LHCN-M2 (cell line): ENCODE measurements around the gene AAK1. TPM values are rescaled to one million over a fixed set of nuclear protein-coding genes. Genes with fewer than 3 reads are reported as not detected.
"Not testable (repeated sequence)": the region's sequence is repeated elsewhere in the genome, so short reads cannot be mapped to it uniquely, and the experiment has no call there.

Source experiments
- DNase-seq: peaks from one replicate; pipeline ENCODE4 v3.0.0-alpha.2; 2012; ENCODE audit warnings: low read depth
- total RNA-seq: library from RNA; depleted of rRNA; stranded (reverse); fragments of >200 nt; gene quantifications from 2 replicates; pipeline ENCODE4 v1.2.3, GENCODE V29; 2014

The AAK1 gene
- total RNA-seq, 1 experiment from 2014 or later, result 44.1 TPM

GRCh38 chr2:69659941-69660483, 16.5 kb upstream of the AAK1 start:
- DNase-seq, result no peak

DNA sequence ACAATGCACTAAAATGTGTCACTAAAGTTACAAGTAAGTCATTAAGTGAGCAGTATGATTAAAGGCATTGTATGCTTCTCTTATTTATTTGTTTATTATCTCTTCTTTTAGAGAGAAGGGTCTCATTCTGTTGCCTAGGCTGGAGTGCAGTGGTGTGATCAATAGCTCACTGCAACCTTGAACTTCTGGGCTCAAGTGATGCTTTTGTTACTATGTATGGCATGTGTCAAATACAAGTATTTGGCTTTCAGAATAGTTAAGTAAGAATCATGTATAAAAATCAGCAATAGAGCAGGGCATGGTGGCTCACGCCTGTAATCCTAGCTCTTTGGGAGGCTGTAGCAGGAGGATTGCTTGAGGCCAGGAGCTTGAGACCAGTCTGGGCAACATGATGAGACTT, 15.8 kb upstream of the AAK1 start:
- DNase-seq, result no peak

DNA sequence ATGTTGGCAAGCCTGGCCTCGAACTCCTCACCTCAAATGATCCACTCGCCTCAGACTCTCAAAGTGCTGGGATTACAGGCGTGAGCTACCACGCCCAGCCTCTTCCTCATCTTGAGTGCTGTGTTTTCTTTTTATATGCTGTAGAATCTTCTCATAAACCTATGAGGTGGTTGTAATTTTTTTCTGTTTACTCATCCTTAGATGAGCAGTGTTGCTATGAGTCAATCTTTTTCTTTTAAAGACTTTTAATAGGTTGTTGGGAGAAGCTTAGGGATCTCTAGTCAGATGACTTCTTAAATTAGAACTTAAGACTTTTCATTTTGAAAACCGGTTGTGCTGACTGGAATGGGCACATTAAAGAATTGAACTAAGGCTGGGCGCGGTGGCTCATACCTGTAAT, 8.7 kb upstream of the AAK1 start:
- peak; percentile 87 for DNase-seq

- not testable (repeated sequence) for DNase-seq
These were observed 3.7 kb upstream of the AAK1 start for GRCh38 chr2:69647196-69647595.

DNA sequence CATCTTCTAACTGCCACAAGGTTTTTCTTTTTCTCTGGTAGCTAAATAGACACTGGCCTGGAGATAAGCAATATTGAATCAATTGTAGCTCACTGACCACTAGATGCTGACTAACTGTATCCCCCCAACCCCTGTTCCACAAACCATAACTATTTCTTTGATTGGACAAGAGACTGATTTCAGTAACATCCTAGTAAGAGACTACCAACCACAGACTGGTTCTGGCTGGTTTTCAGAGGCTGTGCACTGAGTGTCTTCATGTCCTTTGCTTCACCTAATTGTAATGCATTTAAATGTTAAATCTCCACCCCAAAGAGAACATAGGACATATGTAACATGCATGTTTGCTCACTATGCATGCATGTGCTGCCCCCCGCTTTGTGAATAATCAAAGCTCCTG, 3.2 kb upstream of the AAK1 start:
- DNase-seq, result no peak

- no peak for DNase-seq
These were observed 2.4 kb upstream of the AAK1 start for GRCh38 chr2:69645921-69646320.

- no peak for DNase-seq
These were observed 1.5 kb upstream of the AAK1 start for GRCh38 chr2:69645031-69645431.

GRCh38 chr2:69644506-69644979, 1.0 kb upstream of the AAK1 start:
- DNase-seq, result no peak

DNA sequence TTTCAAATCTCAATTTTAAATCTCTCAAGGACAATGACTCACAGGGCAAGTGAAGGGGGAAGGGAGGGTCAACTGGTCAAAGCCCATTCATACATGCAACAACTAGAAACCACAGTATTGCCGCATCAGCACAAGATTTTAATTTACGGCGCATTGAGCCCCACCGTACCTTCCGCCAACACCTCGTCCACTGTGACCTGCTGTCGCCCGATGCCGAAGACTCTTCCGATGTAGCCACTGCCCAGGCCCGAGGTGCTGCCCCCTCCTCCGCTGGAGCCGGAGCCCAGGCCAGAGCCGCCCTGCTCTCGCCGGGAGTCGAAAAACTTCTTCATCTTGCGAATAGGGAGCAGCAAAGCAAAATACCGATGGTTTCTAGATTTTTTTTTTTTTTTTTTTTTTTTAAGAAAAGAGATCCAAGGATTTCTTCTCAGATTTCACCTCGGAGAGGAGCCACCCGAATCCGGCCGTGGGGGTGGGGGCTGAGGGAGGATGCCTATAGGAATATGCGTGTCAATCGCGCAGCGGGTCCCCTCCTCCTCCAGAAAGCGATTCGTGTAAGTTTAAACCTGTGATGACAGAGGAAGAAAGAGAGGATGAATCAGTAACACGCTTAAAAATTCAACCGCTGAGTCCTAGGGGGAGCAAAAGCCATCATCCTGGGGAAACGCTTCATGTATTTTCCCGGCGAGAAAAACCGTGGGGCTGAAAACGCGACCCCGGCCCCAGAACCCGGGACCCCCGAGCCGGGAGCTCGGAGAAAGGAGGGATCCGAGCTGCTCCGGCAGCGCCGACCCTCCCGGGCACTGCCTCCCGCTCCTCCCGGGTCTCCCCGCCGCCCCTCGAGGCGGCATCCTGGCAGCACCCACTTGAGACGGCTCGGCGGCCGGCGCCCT, 584 bp downstream of the AAK1 start:
- DNase-seq, result peak; percentile 75

- no peak for DNase-seq
These were observed 1.4 kb downstream of the AAK1 start for GRCh38 chr2:69641887-69642708.

DNA sequence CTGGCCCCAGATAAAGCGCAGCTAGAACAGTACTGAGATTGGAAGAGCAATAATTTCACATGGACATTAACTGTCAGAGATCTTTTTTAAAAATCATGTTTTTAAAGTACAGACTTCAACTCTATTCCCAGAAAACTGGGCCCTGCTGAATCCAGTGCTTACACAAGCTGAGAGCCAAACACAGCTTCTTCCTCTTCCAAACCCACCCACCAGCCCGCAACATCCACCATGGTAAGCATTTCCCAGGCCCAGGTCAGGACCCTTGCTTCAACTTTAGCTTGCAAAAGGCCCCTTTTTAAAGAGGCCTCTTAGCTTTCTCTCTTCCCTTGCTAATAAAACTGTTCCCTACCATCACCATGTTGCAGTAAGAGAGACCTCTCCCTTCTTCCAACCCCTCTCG, 2.1 kb downstream of the AAK1 start:
- no peak for DNase-seq

DNA sequence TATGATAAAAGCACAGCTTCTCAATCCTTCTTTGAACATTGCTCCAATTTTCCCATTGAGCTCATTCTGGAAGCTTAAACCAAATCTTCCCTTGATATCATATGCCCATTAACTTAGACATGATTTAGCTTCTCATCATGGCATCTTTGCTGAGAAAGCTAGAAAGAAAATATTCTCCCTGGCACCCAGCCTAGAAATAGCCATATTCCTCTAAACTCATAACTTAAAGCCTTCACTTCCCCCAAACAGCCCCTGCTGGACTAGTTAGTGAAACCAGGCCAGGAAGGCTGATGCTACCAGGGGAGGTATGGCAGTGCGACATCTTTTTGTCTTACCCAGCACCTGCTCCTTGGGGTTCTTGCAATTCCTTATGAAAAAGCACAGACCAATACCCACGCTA, 4.3 kb downstream of the AAK1 start:
- DNase-seq, result no peak

GRCh38 chr2:69638630-69639029, 4.9 kb downstream of the AAK1 start:
- DNase-seq, result no peak

DNA sequence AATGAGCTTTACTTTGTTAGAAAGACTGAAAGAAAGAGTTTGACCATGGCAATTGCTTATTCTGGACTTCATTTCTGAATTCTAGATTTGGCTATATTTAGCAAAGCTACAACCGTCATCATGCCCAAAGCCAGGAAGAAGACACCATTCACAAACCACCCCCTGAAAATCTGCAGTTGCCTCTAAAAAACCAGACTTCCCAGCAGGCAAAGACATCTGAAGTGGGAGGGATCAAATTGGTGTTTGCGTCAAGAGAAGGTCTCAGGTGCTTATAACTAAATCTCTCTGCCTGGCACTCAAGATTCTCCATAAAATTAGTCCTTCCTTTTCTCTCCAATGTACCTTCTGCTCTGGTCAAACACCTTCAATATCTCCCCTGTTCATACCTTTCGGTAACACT, 5.6 kb downstream of the AAK1 start:
- DNase-seq, result no peak

GRCh38 chr2:69636395-69636794, 7.1 kb downstream of the AAK1 start:
- no peak for DNase-seq

GRCh38 chr2:69635432-69635831, 8.1 kb downstream of the AAK1 start:
- DNase-seq, result no peak

- no peak for DNase-seq
These were observed 9.2 kb downstream of the AAK1 start for GRCh38 chr2:69634196-69634821.

- DNase-seq, result no peak
These were observed 12.1 kb downstream of the AAK1 start for GRCh38 chr2:69631402-69631801.

DNA sequence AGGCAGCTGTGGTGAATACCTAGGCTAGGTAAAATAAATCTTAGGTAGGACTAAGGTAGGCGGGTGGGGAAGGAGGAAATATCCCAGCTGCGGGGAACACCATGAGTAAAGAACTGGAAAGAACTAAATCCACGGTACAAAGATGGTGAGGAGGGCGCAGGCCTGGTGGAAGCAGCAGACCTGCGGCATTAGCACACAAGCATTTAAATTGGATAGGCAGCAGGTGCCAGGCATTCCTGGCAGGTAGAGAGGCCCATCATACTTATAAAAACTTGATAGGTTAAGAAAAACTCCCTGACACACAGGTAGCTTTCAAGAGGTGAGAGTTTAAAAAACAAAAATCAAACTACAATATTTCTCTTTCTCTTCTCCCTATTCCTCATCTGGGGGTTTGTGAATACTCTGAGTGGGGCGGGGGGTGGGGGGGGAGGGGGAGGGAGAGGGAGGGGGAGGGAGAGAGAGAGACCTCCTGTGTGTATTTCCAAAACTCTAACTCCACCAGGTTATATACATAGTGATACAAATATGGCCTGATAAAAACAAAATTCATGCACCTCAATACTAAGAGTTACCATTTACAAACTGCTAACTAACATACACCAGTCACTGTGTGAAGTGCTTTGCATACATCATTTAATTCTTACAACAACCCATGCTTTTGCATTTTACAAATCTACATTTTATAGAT, 13.5 kb downstream of the AAK1 start:
- DNase-seq, result no peak

DNA sequence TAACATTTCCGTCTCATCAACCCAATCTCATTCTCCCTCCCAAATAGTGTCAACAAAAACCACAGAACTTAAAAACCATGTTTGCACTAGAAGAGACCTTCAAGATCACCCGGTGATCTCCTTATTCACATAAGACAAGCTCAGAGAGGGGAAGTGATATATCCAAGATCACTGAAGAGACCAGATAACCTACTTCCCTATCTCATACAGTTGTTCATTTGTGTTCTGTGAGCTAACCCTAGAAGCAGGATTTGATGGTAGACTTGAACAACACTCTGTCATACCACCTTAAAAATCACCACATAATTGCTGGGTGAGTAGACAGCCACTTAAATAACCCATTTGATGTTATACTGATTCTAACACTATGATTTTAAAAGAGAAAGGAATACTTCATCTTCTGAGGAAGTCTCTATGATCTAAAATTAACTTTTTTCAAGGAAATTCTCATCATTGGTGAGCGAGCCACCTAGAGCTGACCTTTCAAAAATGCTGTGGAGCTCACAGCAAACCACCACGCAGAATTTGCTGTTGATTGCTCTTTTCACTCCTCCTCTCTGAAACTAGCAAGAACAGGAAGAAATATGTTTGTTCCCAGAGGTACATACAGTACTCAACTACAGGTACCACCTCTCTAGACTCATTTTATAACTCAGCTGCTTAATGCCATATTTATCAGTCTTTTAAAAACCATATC, 15.1 kb downstream of the AAK1 start:
- no peak for DNase-seq
